OCI-LY1 (cell line): ENCODE results near the gene CTXN1.

Experiments
- H2AFZ ChIP-seq: fragments of 200-600 bp; sonication (generic), shearing (Covaris generic); 2 replicates; pipeline ENCODE4 v1.6.0; 2014; ENCODE audit warnings: antibody characterized with exemption, mild to moderate bottlenecking, low read length
- H3F3A ChIP-seq: fragments of 200-600 bp; sonication (generic), shearing (Covaris generic); 2 replicates; pipeline ENCODE4 v1.6.0; 2014; ENCODE audit warnings: mild to moderate bottlenecking, antibody characterized with exemption, low read length, moderate library complexity; ENCODE audit not compliant: insufficient read depth
- H3K27ac ChIP-seq: fragments of 200-600 bp; sonication (generic); 2 replicates; pipeline ENCODE4 v1.5.1; 2014; ENCODE audit warnings: low read length, mixed run types, mild to moderate bottlenecking, low read depth; ENCODE audit not compliant: poor library complexity, severe bottlenecking
- H3K27me3 ChIP-seq: fragments of 200-600 bp; sonication (generic); 2 replicates; pipeline ENCODE4 v1.6.0; 2014; ENCODE audit warnings: antibody characterized with exemption, mild to moderate bottlenecking, low read length, moderate library complexity; ENCODE audit not compliant: insufficient read depth
- H3K36me3 ChIP-seq: fragments of 200-600 bp; sonication (generic); 2 replicates; pipeline ENCODE4 v1.6.1; 2014; ENCODE audit warnings: mild to moderate bottlenecking, antibody characterized with exemption, low read length, moderate library complexity, mixed read lengths; ENCODE audit not compliant: insufficient read depth
- H3K4me1 ChIP-seq: fragments of 200-600 bp; sonication (generic); 2 replicates; pipeline ENCODE4 v1.5.1; 2014; ENCODE audit warnings: mild to moderate bottlenecking, low read length, moderate library complexity; ENCODE audit not compliant: insufficient read depth, severe bottlenecking
- H3K4me2 ChIP-seq: fragments of 200-600 bp; sonication (generic), shearing (Covaris generic); 2 replicates; pipeline ENCODE4 v1.6.1; 2014; ENCODE audit warnings: low read length
- H3K4me3 ChIP-seq: fragments of 200-600 bp; sonication (generic); 2 replicates; pipeline ENCODE4 v1.5.1; 2014; ENCODE audit warnings: low read length, low read depth, mild to moderate bottlenecking, mixed read lengths; ENCODE audit not compliant: poor library complexity, severe bottlenecking
- H3K79me2 ChIP-seq: fragments of 200-600 bp; shearing (Covaris generic); 2 replicates; pipeline ENCODE4 v1.6.1; 2016; ENCODE audit warnings: mixed run types, low read length, mixed read lengths; ENCODE audit not compliant: insufficient read depth
- H3K9ac ChIP-seq: fragments of 200-600 bp; sonication (generic), shearing (Covaris generic); 2 replicates; pipeline ENCODE4 v1.6.1; 2014; ENCODE audit warnings: mild to moderate bottlenecking, low read length, mixed read lengths
- H3K9me2 ChIP-seq: fragments of 200-600 bp; sonication (generic), shearing (Covaris generic); 2 replicates; pipeline ENCODE4 v1.6.1; 2014; ENCODE audit warnings: low read depth, mild to moderate bottlenecking, low read length, mixed read lengths
- H3K9me3 ChIP-seq: fragments of 200-600 bp; shearing (Covaris generic); 2 replicates; pipeline ENCODE4 v1.6.1; 2014; ENCODE audit warnings: low read length, mixed read lengths
- H4K20me1 ChIP-seq: fragments of 200-600 bp; sonication (generic), shearing (Covaris generic); 2 replicates; pipeline ENCODE4 v1.6.0; 2016; ENCODE audit warnings: mild to moderate bottlenecking, low read length; ENCODE audit not compliant: insufficient read depth
- EZH2 ChIP-seq: fragments of 200-600 bp; sonication (generic), shearing (Covaris generic); IDR thresholded peaks from 2 replicates; pipeline ENCODE4 v1.8.0; 2017; ENCODE audit warnings: borderline replicate concordance, mixed run types, mild to moderate bottlenecking, antibody characterized with exemption, low read length, moderate library complexity, mixed read lengths
- TF ChIP-seq, protein P1 (sequence below): fragments of 200-600 bp; sonication (generic), shearing (Covaris generic); IDR thresholded peaks from 2 replicates; pipeline ENCODE4 v1.5.1; 2017; ENCODE audit warnings: mild to moderate bottlenecking, antibody characterized with exemption, low read length, moderate library complexity, mixed read lengths

Gene CTXN1

DNA sequence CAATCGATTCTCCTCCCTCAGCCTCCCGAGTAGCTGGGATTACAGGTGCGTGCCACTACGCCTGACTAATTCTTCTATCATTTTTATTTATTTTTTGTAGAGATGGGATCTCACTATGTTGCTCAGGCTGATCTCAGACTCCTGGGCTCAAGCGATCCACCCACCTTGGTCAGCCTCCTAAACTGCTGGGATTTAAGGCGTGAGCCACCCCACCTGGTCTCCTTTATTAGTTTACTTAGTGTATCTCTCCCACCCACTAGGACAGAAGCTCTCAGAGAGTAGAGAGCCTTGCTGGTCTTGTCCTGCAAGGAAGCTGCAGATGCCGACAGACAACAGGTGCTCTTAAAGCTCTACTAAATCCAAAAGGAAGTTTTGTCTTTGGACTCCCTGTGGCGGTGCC, 40.1 kb downstream of the CTXN1 start:
- H3K9me2 ChIP-seq: no peaks in the 10 kb centered on the region
- H4K20me1 ChIP-seq: no peaks in the 10 kb centered on the region
- H3K9me3 ChIP-seq: no peaks in the 10 kb centered on the region
- no peaks in the 10 kb centered on the region for H3F3A ChIP-seq
- H3K4me2 ChIP-seq: no peak overlapping the region
- H3K4me3 ChIP-seq: no peak overlapping the region
- H3K4me1 ChIP-seq: no peaks in the 10 kb centered on the region
- no peak for TF ChIP-seq EZH2
- TF ChIP-seq, protein P1, sequence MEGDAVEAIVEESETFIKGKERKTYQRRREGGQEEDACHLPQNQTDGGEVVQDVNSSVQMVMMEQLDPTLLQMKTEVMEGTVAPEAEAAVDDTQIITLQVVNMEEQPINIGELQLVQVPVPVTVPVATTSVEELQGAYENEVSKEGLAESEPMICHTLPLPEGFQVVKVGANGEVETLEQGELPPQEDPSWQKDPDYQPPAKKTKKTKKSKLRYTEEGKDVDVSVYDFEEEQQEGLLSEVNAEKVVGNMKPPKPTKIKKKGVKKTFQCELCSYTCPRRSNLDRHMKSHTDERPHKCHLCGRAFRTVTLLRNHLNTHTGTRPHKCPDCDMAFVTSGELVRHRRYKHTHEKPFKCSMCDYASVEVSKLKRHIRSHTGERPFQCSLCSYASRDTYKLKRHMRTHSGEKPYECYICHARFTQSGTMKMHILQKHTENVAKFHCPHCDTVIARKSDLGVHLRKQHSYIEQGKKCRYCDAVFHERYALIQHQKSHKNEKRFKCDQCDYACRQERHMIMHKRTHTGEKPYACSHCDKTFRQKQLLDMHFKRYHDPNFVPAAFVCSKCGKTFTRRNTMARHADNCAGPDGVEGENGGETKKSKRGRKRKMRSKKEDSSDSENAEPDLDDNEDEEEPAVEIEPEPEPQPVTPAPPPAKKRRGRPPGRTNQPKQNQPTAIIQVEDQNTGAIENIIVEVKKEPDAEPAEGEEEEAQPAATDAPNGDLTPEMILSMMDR: no peak
- H3K36me3 ChIP-seq: no peaks in the 10 kb centered on the region
- H3K9ac ChIP-seq: no peak overlapping the region
- H2AFZ ChIP-seq: no peak overlapping the region
- H3K79me2 ChIP-seq: no peaks in the 10 kb centered on the region
- no peak overlapping the region for H3K27ac ChIP-seq
- H3K27me3 ChIP-seq: no peaks in the 10 kb centered on the region

DNA sequence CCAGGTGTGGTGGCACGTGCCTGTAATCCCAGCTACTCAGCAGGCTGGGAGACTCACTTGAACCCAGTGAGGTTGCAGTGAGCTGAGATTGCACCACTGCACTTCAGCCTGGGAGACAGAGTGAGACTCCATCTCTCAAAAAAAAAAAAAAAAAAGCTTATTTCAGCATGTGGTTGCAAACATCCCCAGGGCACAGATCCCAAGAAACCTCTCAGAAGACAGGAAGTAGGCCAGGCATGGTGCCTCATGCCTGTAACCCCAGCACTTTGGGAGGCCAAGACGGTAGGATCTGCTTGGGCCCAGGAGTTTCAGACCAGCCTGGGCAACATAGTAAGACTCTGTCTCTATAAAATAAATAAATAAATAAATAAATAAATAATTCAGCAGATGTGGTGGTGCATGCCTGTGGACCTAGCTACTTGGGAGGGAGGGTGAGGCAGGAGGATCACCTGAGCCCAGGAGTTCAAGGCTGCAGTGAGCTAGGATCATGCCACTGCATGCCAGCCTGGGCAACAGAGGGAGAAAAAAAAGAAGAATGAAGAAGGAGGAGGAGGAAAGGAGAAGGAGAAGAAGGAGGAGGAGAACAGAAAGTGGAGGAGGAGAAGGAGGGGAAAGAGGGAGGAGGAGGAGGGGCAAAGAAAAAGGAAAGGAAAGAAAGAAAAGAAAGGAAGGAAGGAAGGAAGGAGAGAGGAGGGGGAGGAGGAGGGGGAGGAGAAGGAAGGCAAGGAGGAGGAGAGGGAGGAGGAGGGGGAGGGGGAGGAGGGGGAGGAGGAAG, 42.0 kb downstream of the CTXN1 start:
- Histone ChIP-seq H3K9me3 (no peaks in the 10 kb centered on the region), H4K20me1 (no peaks in the 10 kb centered on the region), H3K9ac (no peak overlapping the region), H3K36me3 (no peaks in the 10 kb centered on the region), H3K4me3 (no peak overlapping the region), H3F3A (no peaks in the 10 kb centered on the region), H2AFZ (no peak overlapping the region), H3K4me2 (no peak overlapping the region), H3K27me3 (no peaks in the 10 kb centered on the region), H3K9me2 (no peaks in the 10 kb centered on the region), H3K4me1 (no peaks in the 10 kb centered on the region), H3K79me2 (no peaks in the 10 kb centered on the region), H3K27ac (no peak overlapping the region)
- TF ChIP-seq, protein P1: no peak
- no peak for TF ChIP-seq EZH2

DNA sequence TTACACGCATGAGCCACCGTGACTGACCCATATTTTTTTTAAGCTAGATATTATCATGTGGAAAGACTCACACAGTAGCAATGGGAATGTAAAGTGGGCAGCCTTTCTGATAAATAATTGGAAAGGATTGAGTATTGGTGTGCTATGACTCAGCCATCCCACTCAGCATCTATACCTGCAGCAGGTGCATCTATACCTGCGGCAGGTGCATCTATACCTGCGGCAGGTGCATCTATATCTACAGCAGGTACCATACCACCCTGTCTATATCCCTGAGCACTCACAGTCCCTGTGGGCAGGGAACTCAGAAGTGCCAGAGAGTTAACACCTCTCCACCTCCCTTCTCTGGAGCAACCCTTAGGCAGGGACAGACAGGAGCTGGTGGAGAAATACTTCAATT, 42.8 kb downstream of the CTXN1 start:
- no peak for TF ChIP-seq EZH2
- TF ChIP-seq, protein P1: no peak
- no peaks in the 10 kb centered on the region for H3K4me1 ChIP-seq
- H3K9me3 ChIP-seq: no peaks in the 10 kb centered on the region
- H4K20me1 ChIP-seq: no peaks in the 10 kb centered on the region
- no peak overlapping the region for H3K27ac ChIP-seq
- H3K4me3 ChIP-seq: no peak overlapping the region
- no peak overlapping the region for H3K9ac ChIP-seq
- H3K4me2 ChIP-seq: no peak overlapping the region
- H3K9me2 ChIP-seq: no peaks in the 10 kb centered on the region
- H3K79me2 ChIP-seq: no peaks in the 10 kb centered on the region
- H3K36me3 ChIP-seq: no peaks in the 10 kb centered on the region
- H3K27me3 ChIP-seq: no peaks in the 10 kb centered on the region
- H2AFZ ChIP-seq: no peak overlapping the region
- H3F3A ChIP-seq: no peaks in the 10 kb centered on the region
